NCI-H2196 treated with DMSO at 0.1 percent for 48 hours (cell line): ENCODE measurements around the gene CAST.
"Not testable (repeated sequence)": the region's sequence is repeated elsewhere in the genome, so short reads cannot be mapped to it uniquely, and the experiment has no call there.

Source experiments
- DNase-seq: peaks from one replicate; lab custom pipeline; 2025; ENCODE audit not compliant: unreplicated experiment; lab: John Stamatoyannopoulos, UW

Gene CAST

DNA sequence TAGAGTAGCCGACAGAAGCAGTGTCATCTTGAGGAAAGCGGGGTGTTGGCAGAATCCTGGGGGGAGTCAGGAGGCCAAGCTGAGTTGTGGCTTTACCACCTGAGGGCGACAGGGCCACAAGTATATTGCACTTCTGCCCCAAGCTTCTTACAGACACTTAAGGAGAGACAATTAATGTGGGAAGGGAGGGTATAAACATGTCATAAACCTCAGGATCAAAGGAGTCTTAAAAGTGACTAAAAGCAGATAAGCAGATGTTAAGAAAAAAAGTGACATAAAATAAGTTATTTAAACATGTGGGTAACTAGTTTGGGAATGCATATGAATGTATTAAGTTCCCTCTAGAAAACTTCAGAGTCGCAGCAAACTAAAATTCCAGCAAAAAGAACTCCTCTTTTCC is 81.6 kb downstream of the CAST start:
- no peak for DNase-seq

DNA sequence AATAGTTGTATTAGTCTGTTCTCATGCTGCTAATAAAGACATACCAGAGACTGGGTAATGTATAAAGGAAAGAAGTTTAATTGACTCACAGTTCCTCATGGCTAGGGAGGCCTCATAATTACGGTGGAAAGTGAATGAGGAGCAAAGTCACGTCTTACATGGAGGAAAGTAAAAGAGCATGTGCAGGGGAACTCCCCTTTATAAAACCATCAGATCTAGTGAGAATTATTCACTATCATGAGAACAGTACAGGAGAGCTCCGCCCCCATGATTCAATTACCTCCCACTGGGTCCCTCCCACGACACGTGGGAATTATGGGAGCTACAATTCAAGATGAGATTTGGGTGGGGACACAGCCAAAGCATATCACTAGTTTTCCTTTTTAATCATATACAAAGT is 82.0 kb downstream of the CAST start:
- DNase-seq: not testable (repeated sequence)

DNA sequence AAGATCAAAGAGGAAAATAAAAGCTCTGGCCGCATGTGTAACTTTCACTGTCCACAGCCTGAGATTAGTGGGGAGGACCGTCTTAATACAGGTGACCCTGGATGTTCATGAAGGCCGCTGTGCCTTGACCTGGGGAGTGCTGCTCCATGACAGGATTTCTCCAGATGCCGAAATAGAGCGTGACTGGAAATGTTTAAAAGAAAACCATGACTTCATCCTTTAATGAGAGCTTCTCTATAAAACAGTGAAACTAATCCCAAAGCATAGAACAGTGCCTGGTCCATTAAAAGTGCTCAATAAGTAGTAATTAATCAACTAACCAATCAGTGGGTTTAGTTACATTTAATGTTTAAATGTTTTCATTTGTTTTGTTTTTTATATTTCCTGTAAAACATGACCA is 82.8 kb downstream of the CAST start:
- no peak for DNase-seq

DNA sequence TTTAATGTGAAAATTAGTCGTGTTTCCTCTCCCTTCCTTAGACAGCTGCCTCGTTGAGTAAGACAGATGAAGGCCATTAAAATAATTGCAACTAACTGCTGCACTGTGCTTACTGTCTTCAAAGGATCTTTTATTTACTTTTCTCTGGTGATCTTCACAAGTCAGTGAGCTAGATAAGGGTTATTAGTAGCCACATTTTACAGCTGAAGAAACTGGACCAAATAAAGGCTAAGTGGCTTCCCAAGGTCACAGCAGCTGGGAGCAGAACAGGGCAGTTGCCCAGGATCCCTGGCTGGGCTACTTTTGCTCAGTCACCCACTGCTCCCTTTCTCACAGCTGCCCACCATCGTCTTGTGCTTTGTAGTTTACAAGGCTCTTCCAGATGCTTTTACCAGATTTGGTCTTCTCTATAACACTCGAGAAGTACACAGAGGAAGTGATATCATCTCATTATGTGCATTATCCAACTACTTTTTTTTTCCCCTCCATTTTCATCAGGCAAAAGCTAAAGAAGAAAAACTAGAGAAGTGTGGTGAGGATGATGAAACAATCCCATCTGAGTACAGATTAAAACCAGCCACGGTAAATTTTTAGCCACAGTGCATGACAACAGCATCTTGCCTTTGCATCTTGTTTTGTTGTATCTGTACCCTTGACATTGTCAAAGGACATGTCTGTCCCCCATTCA is 83.8 kb downstream of the CAST start:
- no peak for DNase-seq

DNA sequence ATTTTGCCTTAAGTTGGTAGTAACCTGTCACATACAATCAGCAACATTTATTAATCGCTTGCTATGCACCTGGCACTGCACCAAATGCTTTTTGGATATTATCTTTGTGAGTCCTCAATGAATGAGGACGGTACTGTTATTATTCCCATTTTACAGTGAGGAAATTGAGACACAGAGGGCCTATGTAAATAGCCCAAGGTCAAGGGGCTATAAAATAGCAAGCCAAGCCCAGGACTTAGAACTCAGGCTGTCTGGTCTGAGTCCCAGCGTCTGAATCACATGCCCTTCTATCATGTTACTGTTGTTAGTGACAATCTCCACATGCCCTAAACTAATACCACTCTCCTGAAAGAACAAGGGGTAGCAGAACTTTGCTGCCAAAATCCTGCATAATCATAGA is 85.5 kb downstream of the CAST start:
- DNase-seq: no peak

DNA sequence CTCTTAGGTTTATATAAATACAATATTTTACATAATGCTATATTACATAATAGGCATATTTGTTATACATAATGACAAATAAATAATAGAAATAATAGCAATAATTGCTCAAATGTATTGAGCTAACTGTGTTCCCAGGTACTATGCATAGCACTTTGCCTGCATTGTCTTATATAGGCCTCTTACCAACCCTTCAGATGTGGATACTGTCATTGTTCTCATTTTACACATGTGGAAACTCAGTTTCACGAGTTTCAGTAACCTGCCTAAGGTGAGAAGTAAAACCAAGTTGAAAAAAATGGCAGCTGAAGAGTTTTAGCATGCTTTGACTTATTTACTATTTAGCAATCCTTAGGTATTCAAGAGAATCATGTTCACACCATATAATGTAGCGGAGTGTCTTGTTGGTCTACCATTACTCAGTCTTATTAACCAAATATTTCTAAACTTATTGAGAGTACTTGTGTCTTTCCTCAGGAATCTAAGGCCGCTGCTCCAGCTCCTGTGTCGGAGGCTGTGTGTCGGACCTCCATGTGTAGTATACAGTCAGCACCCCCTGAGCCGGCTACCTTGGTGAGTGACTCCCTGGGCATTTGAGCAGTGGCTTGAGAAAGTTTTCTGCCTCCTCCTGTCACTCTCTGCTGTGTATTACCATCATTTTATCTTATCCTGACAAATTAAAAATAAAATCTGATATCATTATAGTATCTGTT is 88.1 kb downstream of the CAST start:
- no peak for DNase-seq

DNA sequence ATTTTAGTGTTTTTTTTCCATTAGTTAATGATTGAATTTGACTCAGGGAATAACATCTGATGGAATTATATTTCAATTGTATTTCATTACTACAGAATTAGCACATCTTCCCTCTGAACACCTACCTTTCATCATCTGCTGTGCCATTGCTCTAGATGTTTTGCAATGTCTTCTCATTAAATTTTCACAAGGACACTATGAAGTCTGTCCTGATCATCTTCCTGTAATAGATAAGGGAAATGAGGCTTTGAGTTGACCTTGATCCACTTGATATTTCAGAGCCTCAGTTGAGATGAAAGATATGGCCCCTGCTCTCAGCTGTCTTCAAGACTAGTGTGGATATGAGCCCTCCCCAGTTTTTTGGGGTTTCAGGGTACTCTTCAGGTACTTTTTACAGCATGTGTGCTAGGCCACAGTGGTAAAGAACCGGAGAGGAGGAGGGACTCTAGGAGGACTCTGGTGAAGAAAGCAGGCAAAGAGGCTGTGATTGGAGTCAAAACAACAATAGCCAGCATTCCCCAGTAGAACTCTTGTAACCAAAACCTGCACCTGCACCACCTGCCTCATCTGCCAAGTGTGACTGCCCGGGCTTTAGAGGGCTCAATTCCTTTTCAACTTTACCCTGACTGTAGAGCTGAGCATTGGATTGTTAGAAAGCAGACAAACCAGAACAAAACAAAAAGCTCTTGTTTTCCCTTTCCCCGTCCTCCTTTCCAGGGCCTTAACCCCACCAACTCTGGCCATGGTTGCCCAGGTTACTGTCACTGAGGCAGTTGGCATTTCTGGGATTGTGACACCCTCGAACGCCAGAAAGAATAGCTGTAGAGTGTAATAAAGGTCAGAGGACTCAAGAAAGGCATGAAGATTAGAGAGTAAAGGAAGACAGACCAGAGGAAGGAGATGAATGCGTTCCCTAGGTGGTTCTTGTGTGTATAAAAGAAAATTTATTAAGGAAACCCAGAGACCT is 89.3 kb downstream of the CAST start:
- no peak for DNase-seq

DNA sequence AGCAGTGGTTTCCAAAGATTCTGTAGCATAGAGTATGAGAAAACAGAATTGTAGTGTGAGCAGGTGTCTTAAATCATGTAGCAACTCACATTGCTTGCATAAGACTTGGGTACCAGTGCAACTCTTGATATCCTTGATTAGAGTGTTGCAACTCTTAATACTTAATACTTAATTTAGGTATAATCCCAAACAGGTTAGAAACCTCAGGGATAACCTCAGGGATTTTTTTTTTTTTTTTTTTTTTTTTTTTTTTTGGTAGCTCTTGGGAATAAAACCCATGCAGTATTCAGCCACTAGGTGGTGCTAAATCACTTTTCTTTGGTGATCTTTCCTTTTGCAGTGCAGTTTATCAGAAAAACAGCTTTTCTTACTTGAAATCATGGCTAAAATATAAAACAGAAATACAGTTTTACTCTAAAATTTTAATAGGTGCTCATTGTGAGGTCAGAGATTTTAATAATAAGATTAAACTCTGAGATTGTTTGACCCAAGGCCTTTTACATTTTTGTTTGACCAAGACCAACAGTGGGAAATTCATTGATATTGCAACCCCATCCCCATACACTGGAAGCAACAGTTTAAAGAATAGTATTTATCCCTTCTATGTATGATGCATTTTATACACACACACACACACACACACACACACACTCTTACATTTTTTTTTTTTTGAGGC is 90.3 kb downstream of the CAST start:
- no peak for DNase-seq

DNA sequence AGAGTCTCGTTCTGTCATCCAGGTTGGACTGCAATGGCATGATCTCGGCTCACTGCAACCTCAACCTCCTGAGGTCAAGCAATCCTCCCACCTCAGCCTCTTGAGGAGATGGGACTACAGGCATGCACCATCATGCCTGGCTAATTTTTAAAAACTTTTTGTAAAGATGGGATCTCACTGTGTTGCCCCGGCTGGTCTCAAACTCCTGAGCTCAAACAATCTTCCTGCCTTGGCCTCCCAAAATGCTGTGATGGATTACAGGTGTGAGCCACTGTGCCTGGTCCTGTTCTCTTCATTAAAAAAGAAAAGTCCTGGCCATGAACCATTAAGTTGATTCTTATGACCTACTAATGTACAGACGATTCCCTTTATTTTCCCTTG is 90.8 kb downstream of the CAST start:
- DNase-seq: no peak

DNA sequence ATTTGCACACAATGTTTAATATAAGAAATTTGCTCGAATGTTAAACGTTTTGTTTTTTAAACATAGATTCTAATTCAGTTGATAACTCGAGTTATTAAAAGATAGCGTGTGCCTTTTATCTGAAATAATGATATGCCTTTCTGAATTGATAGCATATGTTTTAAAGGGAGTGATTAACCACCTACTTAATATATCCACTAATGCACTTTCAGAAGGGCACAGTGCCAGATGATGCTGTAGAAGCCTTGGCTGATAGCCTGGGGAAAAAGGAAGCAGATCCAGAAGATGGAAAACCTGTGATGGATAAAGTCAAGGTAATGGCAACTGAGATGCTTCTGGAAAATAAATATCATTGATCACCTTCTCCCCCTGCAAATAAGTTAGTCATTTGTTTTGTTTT is 91.7 kb downstream of the CAST start:
- DNase-seq: no peak

DNA sequence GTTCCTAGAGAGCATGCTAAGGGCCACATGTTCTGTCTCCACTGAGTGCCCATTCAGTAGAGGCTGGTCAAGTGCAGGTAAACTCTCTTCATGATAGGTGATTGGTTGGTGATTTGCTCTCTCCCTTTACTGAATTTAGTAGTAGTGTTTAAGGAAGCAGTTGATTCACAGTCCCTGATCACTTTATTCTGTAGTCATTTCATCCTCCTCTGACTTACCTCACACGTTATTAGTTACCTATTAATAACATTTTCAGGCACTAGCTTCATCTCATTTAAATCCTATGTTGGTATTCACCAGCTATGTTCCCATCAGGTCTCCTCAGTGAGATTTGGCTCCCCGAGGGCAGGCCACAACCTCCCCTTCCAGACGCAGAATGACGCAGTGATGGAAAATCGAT is 93.7 kb downstream of the CAST start:
- DNase-seq: no peak

DNA sequence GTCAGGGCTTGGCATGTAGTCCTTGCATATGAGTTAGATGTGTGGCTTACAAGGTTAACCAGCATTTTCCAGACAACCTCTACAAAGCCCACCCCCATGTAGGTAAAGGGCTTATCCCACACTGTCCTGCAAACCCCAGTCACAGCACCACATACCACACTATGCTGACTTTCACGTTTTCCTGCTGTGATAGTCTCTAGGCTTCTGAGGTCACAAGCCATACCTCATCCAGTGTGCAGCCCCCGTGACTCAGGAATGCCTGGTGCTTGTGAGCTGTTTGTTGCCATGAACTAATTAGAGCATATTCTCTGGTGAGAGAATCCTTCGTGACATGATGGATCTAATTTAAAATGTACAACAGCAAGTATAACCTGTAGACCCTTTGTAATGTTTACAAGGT is 94.8 kb downstream of the CAST start:
- DNase-seq: no peak

DNA sequence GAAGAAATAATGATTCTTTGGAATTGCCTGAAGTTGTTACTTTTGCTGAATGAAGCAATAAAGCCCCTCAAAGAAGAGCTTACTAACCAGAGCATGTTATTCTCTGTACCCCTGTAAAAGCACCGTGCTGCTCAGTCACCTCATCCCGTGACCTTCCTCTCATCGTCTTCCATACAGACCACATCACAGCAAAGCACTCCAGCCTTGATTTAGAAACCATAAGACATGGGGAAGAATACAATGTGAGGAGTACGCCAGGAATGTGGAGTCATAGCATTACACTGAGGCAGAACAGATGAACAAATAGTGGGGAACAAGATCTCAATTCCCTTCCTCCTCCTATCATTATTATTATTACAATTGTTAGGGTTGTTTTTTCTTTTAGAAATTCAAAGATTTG is 96.4 kb downstream of the CAST start:
- DNase-seq: no peak

DNA sequence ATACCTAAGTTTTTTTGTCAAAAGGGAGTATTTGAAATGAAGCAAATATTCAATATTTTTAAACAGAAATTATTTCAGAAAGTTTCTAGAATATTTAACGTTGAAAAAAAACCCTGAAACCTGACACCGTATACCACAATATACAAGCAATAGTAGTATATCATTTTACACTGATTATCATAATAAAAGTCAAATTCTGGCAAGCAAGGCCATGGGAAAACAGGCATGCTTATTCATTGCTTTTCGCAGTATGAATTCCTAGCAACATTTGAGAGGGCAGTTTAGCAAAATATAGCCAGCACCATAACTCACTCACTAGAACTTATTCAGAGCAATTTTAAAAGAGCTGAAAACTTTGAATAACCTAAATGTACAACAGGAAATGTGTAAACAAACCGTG is 99.4 kb downstream of the CAST start:
- no peak for DNase-seq

DNA sequence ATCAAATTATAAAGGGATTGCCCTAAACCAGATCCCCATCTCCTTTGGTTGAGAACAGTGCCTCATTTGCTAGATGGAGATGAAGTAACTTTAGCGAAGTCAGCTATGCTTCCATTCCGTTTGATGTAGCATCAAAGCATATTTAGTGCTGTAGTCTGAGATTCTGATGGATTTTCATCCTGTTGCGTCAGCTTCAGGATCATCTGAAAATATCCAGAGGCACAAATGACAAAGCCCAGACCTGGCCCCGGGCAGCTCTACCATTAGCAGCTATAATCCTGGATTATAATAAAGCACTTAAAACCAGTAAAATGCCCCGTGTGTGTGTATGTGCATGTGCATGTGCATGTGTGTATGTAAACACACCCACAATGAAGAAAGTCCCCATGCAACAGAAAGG is 100.8 kb downstream of the CAST start:
- DNase-seq: no peak

DNA sequence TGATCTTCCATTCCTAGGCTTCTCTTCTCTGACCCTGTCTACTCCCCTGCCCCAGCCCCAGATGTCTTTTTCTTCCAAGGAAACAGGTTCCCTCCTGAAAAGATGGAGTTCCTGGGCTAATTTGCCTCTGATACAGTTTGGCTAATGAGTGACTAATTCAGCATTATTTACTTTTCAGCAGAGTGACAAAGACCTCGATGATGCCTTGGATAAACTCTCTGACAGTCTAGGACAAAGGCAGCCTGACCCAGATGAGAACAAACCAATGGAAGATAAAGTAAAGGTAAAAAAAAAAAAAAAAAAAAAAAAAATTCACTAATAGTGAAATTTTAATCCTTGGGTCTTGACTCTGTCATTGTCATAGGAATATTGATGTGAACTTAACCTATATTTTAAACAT is 102.9 kb downstream of the CAST start:
- DNase-seq: no peak

DNA sequence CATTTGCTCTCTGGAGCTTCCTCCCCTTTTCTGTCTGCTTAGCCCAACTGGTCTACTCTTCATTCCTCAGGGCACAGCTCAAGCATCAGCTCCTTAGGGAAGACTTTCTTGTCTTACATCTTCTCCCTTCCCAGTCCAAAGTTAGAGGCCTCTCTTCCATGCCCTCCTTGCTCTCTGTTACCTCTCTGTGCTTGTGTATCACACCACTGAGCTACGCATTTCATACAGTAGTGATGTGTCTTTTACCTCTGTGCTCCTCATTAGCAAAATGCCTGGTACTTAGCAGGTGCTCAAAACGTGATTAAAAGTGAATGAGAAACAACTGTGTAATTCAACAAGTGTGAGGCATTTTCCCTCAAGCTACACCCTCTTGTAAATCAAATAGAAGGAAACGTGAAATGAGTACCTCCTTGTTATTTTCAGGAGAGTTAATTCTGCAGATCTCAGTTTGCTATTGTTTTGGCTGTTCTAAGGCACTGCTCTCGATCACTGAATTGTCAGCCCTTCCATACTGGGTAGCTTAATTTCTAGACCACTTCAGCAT is 106.6 kb downstream of the CAST start:
- no peak for DNase-seq

DNA sequence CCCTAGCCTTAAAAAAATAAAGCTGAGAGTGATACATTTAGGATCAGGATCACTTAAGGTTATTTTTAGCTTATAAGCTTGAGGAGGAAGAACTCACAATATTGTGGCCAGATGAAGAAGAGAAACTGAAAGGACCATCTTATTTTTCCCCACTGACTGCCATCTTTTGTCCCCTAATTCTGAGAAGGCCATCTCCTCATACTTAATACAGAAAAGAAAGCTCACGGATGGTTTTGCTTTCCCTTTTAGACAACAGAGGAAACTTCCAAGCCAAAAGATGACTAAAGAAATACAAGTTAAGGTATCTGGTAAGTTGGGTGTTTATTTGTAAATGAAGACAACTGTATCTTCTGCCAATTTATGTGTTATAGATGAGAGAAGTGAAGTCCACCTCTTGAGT is 109.2 kb downstream of the CAST start:
- no peak for DNase-seq

DNA sequence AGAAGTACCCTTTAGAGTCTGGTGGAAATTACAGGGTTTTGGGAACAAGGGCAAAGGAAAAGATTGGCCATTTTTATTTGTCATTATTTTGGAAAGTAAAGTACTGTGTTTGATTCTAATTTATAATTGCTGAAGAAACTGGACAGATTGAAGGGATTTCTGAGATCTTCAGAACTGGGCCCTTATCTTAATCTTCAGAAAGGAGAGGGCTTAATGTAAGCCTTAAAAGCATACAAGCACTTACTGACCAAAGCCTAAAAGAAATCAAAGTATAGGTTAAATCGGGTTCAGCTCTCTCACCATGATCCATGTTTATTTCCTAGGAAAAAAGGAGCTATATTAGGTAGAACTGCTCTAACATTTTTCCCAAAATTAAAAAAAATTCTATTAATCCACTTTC is 109.9 kb downstream of the CAST start:
- DNase-seq: no peak

DNA sequence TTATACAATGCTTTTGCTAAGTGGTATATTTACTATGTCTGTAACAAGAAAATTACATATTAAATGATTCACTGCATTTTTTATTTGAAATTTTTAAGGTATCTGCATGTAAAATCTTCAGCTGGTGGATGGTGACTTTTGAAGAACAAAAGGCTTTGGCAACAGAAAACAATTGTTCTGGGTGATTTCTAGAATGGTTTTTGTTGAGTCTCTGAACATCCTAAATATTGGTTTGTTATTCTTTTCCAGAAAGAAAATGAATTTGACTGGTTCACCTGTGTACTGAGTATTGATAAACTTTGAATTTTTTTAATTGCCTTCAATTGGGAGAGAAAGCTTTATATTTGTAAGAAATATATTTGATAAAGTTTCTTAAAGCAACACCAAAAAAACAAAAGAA is 110.4 kb downstream of the CAST start:
- DNase-seq: no peak

DNA sequence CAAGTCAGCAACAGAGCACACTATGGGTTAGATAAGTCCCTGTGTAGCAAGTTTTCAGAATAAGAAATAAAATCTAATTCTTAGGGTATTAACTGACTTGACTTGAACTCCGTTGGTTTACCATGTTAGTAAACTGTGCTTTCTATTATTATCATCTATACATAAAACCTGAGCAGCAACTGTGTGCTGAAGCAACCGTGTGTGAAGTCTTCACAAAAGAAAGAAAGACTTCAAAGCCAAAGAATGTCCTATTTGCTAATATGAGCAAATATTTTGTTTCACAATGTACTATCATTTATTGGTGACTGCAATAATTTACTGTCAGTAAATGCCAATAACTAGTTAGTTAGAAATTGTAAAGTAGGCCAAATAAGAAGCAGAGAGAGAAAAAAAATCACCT is 112.9 kb downstream of the CAST start:
- DNase-seq: no peak
